Superior temporal gyrus (tissue), 1 donor: Measurements from ENCODE around the gene ARID3B.
A peak's percentile ranks its signal among the peaks of the same experiment; 100 is the strongest.
"Not testable (repeated sequence)": the region's sequence is repeated elsewhere in the genome, so short reads cannot be mapped to it uniquely, and the experiment has no call there.

Source experiments
- DNase-seq: peaks from one replicate; pipeline ENCODE4 v3.0.0-alpha.2; 2016; ENCODE audit errors: extremely low spot score

The ARID3B gene

GRCh38 chr15:74620636-74621545, 79.9 kb downstream of the ARID3B start:
- peak; percentile 81 for DNase-seq

- DNase-seq = no peak
Observed at GRCh38 chr15:74621546-74621920, 80.5 kb downstream of the ARID3B start.

- DNase-seq = no peak
Observed at GRCh38 chr15:74621936-74622335, 80.9 kb downstream of the ARID3B start.

DNA sequence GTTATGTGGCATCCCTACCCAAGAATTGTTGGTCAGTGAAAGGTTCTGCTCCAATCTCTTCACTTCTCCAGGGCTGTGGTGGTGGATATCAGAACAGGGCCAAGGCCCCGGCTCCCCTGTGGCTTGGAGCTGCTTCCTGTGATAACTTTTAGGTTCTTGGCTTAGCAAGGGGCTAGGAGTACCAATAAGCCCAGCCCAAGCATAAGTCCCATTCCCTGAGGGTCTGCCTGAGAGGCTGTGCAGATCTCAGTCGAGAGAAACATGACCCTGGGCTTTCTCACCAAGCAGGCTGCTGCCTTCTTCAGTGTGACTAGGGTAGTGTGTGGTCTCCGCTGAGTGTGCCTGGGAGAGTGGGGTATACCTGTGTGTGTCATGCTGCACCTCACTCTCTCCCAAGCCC, 81.7 kb downstream of the ARID3B start:
- DNase-seq = no peak

GRCh38 chr15:74624020-74624602, 83.1 kb downstream of the ARID3B start:
- no peak for DNase-seq

GRCh38 chr15:74625693-74626092, 84.7 kb downstream of the ARID3B start:
- no peak for DNase-seq

- no peak for DNase-seq
Observed at GRCh38 chr15:74626336-74626735, 85.3 kb downstream of the ARID3B start.

DNA sequence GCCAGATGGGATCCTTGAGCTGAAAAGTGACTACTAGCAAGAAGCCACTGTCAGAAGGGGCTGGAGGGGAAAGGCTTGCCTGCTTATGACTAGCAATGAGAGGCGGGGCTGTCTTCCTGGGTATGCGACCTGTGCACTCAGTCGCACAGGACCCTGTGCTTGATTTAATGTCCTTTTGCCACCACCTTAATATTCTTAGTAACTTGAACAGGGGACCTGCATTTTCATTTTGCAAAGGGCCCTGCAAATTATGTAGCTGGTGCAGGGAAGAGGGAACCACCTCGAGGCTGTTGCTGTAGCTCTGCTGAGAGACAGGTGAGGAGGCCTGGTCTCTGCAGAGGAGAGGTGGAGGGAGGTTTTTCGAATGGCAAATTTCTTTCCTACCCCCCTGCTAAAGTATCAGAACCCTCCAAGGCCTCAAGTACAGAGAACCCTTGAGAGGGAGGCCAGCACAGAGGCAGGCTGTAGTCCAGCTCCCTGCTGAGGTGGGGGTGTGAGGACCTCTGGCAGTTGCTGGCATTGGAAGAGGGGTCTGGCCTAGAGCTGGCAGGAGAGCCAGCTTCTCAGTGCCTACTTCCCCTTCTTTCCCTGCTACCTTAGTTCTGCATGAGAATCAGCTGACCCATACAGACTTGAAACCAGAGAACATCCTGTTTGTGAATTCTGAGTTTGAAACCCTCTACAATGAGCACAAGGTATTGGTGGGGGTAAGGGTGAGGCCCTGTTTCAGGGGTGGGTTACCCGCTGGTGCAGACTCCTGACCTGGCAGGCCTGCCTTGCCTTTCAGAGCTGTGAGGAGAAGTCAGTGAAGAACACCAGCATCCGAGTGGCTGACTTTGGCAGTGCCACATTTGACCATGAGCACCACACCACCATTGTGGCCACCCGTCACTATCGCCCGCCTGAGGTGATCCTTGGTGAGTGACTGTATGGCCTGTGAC, 86.0 kb downstream of the ARID3B start:
- no peak for DNase-seq

GRCh38 chr15:74627766-74628165, 86.7 kb downstream of the ARID3B start:
- no peak for DNase-seq

DNA sequence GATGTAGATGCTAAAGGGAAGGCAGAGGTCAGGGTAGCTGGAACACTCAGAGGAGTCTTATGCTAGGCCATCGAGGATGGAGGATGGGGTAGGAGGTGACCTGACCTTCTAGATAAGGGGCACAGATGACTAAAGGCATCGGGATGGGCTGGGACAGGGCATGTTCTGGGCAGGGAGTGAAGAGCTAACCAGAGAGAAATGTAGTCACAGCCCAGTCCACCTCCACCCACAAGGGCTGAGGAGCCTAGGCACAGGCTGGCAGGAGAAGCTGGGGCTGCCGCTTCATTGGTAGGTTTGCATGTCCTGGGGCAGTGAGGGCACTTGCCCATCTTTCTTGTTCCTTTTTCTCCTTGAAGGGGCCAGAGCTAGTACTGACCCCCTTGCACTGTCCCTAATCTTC, 87.2 kb downstream of the ARID3B start:
- DNase-seq = no peak

DNA sequence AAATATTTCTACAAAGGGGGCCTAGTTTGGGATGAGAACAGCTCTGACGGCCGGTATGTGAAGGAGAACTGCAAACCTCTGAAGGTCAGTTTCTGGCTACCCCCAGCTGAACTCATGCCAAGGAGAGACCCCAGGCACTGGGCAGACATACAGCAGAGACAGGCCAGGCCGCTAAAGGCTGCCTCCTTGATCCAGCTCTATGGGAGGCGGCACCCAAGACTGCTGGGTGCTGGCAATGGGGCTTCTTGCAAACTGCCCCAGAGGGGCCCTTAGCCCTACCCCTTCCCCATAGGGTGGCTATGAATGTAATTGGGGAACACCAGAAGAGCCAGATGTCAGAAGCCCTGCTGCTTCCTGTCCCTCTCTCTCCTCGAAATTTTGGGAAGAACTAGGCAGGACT, 87.9 kb downstream of the ARID3B start:
- DNase-seq = no peak

DNA sequence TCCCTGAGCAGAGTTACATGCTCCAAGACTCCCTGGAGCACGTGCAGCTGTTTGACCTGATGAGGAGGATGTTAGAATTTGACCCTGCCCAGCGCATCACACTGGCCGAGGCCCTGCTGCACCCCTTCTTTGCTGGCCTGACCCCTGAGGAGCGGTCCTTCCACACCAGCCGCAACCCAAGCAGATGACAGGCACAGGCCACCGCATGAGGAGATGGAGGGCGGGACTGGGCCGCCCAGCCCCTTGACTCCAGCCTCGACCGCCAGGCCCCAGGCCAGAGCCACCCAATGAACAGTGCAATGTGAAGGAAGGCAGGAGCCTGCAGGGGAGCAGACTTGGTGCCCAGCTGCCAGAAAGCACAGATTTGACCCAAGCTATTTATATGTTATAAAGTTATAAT, 88.7 kb downstream of the ARID3B start:
- DNase-seq = not testable (repeated sequence)

DNA sequence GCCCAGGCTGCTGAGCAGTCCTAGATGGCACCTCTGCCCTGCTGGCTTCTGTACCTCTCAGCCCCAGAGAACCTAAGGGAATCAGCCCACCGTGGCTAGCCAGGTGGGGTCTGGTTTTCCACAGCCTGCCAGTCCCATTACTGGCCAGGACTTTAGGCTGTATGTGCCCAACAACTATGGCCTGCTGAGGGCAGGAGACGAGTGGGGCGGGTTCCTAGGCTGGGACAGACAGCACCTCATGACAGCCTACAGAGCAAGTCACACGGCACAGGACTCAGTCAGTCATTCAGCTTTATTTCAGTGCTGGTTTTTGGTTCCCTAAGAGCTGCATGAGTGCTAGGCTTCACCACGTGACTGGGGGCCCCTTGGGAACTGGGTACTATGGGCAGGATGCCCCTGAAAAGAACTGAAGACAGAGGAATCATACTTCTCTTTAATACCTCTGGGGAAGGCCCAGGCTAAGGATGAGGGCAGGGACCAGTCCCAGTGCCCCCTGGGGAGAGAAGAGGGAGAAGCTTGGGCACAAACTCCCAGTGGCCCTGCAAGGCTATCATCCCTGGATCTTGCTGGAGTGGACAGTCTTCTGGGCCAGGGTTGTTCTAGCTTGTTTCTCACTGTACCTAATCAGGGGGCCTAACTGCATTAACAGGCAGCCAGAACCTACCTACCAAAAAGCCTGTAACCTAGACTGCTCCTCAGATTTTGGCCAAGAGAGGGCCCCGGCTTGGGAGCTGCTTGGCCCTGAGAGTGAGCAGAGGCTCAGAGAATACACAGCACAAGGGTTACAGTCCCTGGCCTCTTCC, 89.5 kb downstream of the ARID3B start:
- DNase-seq = no peak

DNA sequence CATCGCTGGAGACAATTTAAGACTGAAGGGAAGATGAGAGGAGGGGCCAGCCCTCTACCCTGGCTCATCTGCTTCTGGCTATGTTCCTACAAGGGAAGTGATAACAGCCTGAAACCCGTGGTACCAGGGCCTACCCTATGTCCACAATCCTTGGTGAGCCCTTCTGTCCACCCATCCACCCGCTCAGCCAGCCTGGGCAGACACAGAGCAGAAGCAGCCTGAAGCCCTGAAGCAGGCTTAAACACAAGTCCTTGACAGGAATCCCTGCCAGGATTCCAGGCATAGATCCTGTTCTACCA, 90.0 kb downstream of the ARID3B start:
- DNase-seq = no peak

DNA sequence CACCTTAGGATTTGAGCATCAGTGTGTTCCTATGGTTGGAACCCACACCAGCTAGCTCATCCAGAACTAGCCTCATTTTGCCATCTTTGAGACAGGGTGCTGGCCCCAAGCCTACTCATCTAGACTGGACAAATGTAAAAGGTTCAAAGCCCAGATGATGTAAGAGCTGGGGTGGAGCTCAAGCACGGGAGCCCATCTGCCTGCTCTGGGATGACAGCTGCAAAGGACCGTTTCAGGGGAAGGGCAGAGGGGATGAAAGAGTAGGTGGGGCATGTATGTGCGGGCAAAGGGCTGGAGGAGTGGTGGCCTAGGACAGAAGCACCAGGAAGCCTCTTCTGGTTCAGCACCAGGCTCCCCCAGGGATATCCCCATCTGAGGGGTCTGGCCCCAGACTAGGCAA, 90.4 kb downstream of the ARID3B start:
- no peak for DNase-seq

DNA sequence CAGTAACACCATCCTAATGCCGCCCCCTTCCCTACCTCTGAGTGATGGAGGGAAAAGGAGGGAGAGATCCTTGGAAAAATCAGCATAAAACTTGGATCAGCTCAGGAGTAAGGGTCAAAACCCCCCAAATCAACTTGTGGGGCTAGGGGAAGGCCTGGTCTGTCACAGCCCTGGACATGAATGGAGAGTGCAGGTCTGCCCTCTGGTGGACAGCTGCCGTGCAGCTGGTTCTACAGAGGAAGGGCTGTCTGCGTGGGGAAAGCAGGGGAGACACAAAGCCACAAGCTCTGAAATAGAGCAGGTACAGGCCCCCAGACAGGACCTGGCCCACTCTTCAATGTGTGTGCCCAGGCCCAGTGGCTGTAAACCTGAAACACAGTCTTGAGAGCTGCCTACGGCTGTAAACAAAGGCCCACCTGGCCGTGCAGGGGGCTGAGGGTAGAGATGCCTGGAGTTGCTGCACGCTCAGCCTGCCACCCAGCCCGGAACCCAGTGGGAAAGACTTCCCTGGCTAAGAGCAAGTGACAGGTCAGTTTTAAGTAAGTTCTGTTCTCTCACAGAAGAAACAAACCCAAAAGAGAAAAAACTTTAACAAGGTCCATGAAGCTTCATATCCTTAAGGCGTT, 91.0 kb downstream of the ARID3B start:
- DNase-seq = peak; percentile 77

DNA sequence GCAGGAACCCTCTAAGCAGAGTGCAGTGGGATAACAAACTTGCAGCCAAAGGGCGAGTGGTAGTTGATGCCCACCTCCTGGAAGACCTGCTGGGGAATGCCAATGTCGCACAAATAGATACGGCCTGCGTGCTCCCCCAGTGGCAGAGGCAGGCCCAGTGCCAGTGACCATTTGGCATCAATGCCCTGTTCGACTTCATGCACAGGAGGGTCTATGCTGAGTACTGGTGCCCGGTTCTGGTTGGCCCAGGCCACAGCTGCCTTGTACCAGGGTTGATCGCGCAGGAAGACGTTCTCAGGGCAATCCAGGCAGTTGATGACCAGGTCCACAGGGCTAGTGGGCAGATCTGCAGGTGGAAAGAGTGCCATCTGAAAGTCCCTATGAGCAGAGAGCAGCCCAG, 91.6 kb downstream of the ARID3B start:
- no peak for DNase-seq

GRCh38 chr15:74633781-74634180, 92.8 kb downstream of the ARID3B start:
- no peak for DNase-seq

- peak; percentile 86 for DNase-seq
Observed at GRCh38 chr15:74635228-74635627, 94.2 kb downstream of the ARID3B start.

DNA sequence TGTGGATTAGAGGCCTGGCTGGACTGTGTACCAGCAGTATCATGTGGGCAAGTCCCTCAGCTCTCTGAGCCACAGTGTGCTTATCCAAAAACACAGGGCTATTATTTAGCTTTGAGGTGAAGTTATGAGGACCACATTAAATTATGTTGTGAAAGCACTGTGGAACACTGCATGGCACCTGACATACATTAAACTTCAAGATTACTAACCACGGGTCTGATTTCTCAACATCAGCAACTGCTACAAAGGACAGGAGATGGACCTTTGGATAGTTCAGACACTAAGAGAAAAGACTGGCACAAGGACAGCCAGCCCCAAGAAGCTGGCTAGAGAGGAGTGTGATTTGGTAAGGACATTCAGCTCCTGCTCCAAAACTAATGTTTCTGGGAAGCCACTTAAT, 96.0 kb downstream of the ARID3B start:
- no peak for DNase-seq

DNA sequence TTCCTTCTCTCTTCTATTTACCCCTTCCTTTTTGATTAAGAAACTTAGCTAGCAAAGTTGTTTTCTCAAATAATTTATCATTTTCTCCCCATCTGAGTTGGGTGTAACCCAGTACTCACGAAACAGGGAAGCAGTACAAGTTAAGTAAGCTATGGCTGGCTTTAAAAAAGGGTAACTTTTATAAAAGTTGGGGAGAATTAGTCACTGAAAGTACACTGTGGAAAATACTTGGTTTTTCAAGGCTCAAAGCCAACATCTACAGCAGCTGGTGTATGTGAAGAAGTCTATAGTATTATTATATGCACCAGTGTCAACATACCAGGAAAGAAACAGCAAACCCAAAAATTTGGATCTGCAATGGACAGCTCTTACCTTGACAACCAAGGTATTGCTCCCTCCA, 100.1 kb downstream of the ARID3B start:
- DNase-seq = no peak
